SIG-M5 (cell line): ENCODE measurements around the gene ABCD1.

Experiments used
- DNase-seq: peaks from one replicate; lab custom pipeline; 2025; lab: John Stamatoyannopoulos, UW

Gene ABCD1

GRCh38 chrX:153763298-153763932 is 38.8 kb downstream of the ABCD1 start:
- DNase-seq: no peak

GRCh38 chrX:153763989-153764755 is 39.5 kb downstream of the ABCD1 start, which contains the start of gene PLXNB3:
TSS of gene PLXNB3 (plus strand) at chrX:153764249. CDS start at chrX:153765536, 1,287 bp downstream.
- no peak for DNase-seq

- no peak for DNase-seq
These were observed 40.1 kb downstream of the ABCD1 start for GRCh38 chrX:153764786-153765137.

- DNase-seq: no peak
These were observed 40.8 kb downstream of the ABCD1 start for GRCh38 chrX:153765138-153766079.

- DNase-seq: peak; percentile 13
These were observed 41.6 kb downstream of the ABCD1 start for GRCh38 chrX:153766098-153766817.

GRCh38 chrX:153766871-153767673 is 42.4 kb downstream of the ABCD1 start:
- DNase-seq: no peak

- no peak for DNase-seq
These were observed 43.0 kb downstream of the ABCD1 start for GRCh38 chrX:153767674-153768055.

- no peak for DNase-seq
These were observed 43.9 kb downstream of the ABCD1 start for GRCh38 chrX:153768311-153769157.

GRCh38 chrX:153769158-153769864 is 44.7 kb downstream of the ABCD1 start:
- no peak for DNase-seq

GRCh38 chrX:153769865-153770600 is 45.4 kb downstream of the ABCD1 start:
- DNase-seq: no peak

GRCh38 chrX:153770601-153771414 is 46.2 kb downstream of the ABCD1 start:
- DNase-seq: no peak

- DNase-seq: no peak
These were observed 47.0 kb downstream of the ABCD1 start for GRCh38 chrX:153771415-153772315.

- DNase-seq: no peak
These were observed 47.9 kb downstream of the ABCD1 start for GRCh38 chrX:153772316-153773217.

GRCh38 chrX:153773218-153773611 is 48.6 kb downstream of the ABCD1 start:
- DNase-seq: no peak

- DNase-seq: no peak
These were observed 49.3 kb downstream of the ABCD1 start for GRCh38 chrX:153773741-153774575.
